ENCODE data around the gene SYCP2. TPM values are rescaled to one million over a fixed set of nuclear protein-coding genes. Genes with fewer than 3 reads are reported as not detected.

Gene SYCP2
- total and polyA plus RNA-seq, 2 of the 8 experiments (the other 6 are each of a cell fraction or from before 2014, with no cell fraction given) = 0.02 to 0.50 TPM

- Histone ChIP-seq H3K4me3 (ENCODE audit: extremely low read depth in 1 of 4, insufficient read depth in 2 of 4, low read depth in 3 of 4, low read length in 4 of 4) (no peak overlapping the region), H3K79me1 (ENCODE audit: low read depth, low read length) (no peaks in the 10 kb centered on the region), H3K36me3 (ENCODE audit: control insufficient read depth in 2 of 4, insufficient read depth in 4 of 4, low read length in 3 of 4) (peaks cover 0 to 2% (median 0%) of the 10 kb centered on the region in 4 experiments; a peak in 1 of 8 replicates), H2BK120ac (replicated peaks; ENCODE audit: low read depth, low read length) (no peak overlapping the region), H3K23ac (ENCODE audit: insufficient read length) (no peak overlapping the region), H2BK15ac (ENCODE audit: low read length) (no peak overlapping the region), H3K56ac (replicated peaks; ENCODE audit: insufficient read length, low read depth, low read length) (no peak overlapping the region), H3K27ac (ENCODE audit: low read depth, low read length) (no peak overlapping the region), H2BK12ac (ENCODE audit: low read depth, low read length) (no peak overlapping the region), H2AFZ (ENCODE audit: low read length) (no peak overlapping the region), H2AK5ac (ENCODE audit: low read depth, low read length) (no peak overlapping the region), H4K5ac (ENCODE audit: insufficient read length, low read depth, low read length) (no peak overlapping the region), H2BK20ac (ENCODE audit: low read length) (no peak overlapping the region), H3K4me2 (ENCODE audit: insufficient read depth in 1 of 2, low read depth in 2 of 2, low read length in 2 of 2) (no peak overlapping the region), H3K18ac (ENCODE audit: extremely low read depth, low read length) (no peak overlapping the region), H3K4ac (replicated peaks; ENCODE audit: insufficient read length, low read depth, low read length) (no peak overlapping the region), H4K20me1 (replicated peaks in 1 of 2; ENCODE audit: control insufficient read depth in 1 of 2, insufficient read depth in 2 of 2, low read length in 2 of 2) (no peaks in the 10 kb centered on the region), H2BK5ac (ENCODE audit: low read depth, low read length) (no peak overlapping the region), H3K23me2 (ENCODE audit: low read depth, low read length) (no peaks in the 10 kb centered on the region), H3K27me3 (replicated peaks in 1 of 4; ENCODE audit: control insufficient read depth in 3 of 4, extremely low read depth in 1 of 4, insufficient read depth in 3 of 4, low read length in 3 of 4) (no peaks in the 10 kb centered on the region), H3K9ac (replicated peaks in 1 of 4; ENCODE audit: extremely low read depth in 1 of 4, low read depth in 3 of 4, low read length in 3 of 4) (no peak overlapping the region), H3K9me3 (ENCODE audit: insufficient read depth in 2 of 2, low read depth in 1 of 2, low read length in 1 of 2) (peaks cover 55 to 62% of the 10 kb centered on the region in 2 experiments), H4K91ac (replicated peaks; ENCODE audit: insufficient read length, low read length) (no peak overlapping the region), H4K8ac (ENCODE audit: extremely low read depth, insufficient read depth, low read length) (no peak overlapping the region), H3K4me1 (replicated peaks in 1 of 4; ENCODE audit: control insufficient read depth in 3 of 4, insufficient read depth in 4 of 4, low read length in 3 of 4) (no peaks in the 10 kb centered on the region), H3K14ac (ENCODE audit: insufficient read length) (no peak overlapping the region), H3K79me2 (ENCODE audit: control insufficient read depth in 1 of 2, insufficient read depth in 2 of 2, low read length in 2 of 2) (no peaks in the 10 kb centered on the region)
- DNase-seq (ENCODE audit: low read depth in 1 of 2, low spot score in 2 of 2) = no peak
- POLR2A ChIA-PET (ENCODE audit: partially characterized antibody) = no interaction called here
- TF ChIP-seq POLR2A (IDR thresholded peaks at IDR 0.05; ENCODE audit: control extremely low read depth in 1 of 2, low read depth in 2 of 2, low read length in 2 of 2) (no peak), CREB1 (IDR thresholded peaks at IDR 0.05) (no peak), MAX (IDR thresholded peaks at IDR 0.05) (no peak), CBX8 (IDR thresholded peaks at IDR 0.05; ENCODE audit: borderline replicate concordance, low read depth, low read length) (no peak), RXRA (IDR thresholded peaks at IDR 0.05; ENCODE audit: insufficient read depth, low read depth, low read length) (no peak)
- 90% methylated on average over 3 of the region's 3 CpGs; no CpG with 5 or more reads in 1 of the 2 experiments for WGBS, 2 experiments (ENCODE audit: extremely low coverage in 1 of 2, insufficient coverage in 1 of 2, insufficient read length in 1 of 2, insufficient replicate concordance in 2 of 2, low coverage in 1 of 2, low lambda C conversion rate in 2 of 2, missing lambda C conversion rate in 1 of 2)
- CTCF ChIA-PET (ENCODE audit: partially characterized antibody) = no interaction called here
- FAIRE-seq = no peak
Measured at GRCh38 chr20:59845472-59845871, 88.0 kb downstream of the SYCP2 start.

Measured in H1 (cell line).